ENCODE measurements around the gene SMAD6.

GRCh38 chr15:66706225-66706732 is 4.2 kb downstream of the SMAD6 start:
- TF ChIP-seq EZH2phosphoT487 (IDR thresholded peaks at IDR 0.05; ENCODE audit: low read depth, severe bottlenecking, unreplicated experiment) (no peak), CTCF (IDR thresholded peaks at IDR 0.05; ENCODE audit: poor library complexity) (peak; percentile 51), EZH2 (IDR thresholded peaks at IDR 0.05; ENCODE audit: borderline replicate concordance) (no peak)

All from hepatocyte (in vitro differentiated cells).